GM19023 (cell line): Measurements from ENCODE around the gene MDP1.

Experiments used
- ATAC-seq: cut with Tn5 transposase; IDR thresholded peaks from one replicate; pipeline ENCODE4 v1.9.1; 2021; ENCODE audit warnings: mild to moderate bottlenecking, moderate library complexity; ENCODE audit not compliant: unreplicated experiment

Gene MDP1

DNA sequence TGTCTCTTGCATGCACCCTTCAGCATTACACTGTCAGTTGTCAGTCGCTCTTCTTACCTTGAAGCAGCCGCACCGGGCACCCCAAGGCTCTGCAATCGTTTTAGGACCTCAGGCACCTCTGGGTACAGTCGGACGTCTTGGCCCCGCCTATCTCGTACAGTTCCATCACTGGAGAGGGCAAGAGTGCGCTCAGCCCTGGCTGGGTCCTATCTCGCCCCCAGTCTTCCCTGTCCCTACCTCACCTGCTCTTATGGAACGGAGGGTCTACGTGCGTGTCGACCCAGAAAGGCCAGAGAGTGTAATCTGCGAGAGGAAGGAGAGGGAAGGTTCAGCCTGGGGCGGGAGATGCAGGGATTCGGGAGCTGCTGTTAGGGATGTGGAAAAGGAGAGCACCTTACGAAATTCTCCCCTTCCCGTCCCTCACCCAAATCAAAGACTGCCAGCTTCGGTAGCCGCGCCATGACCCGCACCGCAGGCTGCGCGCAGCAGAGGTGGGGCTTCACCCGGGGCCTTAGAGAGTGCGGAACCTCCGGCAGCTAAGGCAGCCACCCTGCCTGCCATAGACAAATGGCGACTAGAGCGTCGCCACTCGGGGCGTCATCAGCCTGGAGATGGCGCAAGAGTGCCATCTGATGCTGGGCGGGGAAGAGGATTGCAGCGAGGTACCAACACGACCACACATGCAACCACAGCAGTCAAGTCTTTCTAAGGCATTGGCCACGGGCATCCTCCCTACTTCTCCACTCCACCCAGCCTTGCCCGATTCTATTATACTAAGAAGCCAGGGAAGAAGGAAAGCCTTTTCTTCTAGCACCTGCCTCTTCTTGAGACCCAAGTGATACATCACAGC lies at the start of gene MDP1:
MDP1 (minus strand) TSS at position 572 of the 850 bp plus-strand sequence; CDS start at position 461, 111 bp downstream.
- ATAC-seq, result peak; percentile 72

DNA sequence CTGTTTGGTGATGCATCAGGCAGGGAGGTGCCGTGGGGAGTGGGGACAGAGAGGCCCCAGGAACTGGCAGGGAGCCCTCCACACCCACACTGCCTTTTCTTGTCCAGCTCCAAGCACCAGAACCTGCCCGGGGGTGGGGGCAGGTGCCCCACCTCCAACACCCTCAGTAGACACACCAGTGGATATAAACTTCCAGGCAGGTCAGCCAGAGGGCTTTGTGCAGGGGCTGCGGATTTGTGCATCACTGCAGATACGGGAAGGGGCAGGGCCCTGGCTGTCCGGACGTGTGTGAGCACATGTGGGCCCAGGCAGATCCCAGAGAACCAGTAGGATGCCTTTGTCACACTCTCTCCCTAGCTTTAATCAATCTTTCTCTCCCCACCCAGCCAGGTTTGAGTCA lies 48.4 kb upstream of the MDP1 start:
- no peak for ATAC-seq

DNA sequence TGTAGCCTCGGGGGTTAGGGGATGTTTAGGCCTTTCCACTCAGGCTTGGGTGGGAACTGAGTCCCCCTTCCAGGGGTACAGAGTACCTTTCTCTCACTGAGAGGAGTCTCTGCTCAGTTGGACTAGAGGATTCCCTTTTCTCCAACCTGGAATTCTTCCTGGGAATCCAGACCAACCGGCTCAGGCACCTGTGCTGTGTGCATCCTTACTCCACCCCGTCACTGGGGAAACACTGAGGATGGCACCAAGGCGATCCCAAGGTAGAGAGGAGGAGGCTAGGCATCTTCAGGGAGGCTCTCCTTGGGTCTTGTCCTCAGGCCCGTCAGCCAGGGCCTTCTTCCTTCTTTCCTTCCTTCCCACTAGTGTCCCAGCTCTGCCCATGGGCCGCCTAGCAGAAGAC lies 48.0 kb upstream of the MDP1 start:
- no peak for ATAC-seq

DNA sequence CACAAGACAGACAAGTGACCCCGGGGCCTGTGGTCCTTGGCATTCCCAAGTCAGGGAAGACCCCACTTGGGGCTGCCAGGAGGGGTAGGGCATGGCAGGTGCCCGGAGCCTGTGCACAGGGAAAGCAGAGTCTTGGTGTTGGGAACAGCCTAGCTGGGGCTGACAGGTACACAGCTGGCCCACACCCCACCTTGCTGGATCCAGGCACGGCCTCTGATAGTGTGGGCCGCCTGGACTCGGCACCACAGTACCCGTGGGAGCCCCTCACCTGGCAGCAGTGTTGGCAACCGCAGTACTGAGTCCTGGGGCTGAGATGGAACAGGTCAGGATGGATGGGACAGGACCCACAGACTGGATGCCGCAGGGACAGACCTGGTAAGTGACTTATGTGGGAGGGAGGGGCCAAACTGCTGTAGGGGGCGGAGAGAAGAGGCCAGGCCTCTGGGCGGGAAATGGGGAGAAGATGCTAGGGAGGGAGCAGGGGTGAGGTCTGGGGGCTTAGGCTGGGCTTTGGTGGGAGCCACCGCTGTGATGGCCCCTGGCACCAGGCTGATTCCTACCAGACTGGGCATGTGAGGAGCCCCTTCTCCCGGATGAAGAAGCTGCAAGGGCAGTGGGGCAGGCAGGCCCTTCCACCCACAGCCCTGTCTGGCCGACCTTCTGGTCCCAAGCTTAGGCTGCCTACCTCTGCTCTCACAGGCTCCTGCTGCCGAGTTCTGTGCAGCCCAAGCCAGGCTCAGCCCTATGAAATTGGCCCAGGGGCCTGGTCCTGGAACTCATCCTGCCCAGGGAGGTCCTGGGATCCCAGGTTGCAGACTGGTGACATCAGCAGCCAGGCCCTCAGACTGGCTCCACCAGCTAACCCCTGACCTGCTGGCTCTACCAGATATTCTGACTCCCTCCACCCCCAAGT lies 47.2 kb upstream of the MDP1 start, which contains the start of gene TGM1:
TGM1 (minus strand) TSS at position 357 of the 913 bp plus-strand sequence. CDS start 825 bp downstream, outside the sequence.
- ATAC-seq, result no peak

DNA sequence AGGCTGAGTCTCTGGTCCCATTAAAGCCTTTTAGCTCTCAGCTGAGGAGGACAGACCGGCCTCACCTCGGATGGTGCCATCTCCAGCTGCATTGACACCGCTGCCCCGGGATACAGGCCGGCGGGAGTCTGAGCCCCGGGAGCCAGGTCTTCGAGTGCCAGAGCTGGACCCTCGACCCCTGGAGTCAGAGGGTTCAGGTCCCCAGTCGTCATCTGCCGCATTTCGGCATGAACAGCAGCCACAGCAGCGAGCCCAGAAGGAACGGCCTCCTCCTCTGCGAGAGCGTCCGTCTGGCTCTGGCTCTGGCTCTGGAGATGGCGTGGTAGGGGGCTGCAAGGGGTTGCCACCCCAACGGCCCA lies 46.1 kb upstream of the MDP1 start:
- no peak for ATAC-seq

DNA sequence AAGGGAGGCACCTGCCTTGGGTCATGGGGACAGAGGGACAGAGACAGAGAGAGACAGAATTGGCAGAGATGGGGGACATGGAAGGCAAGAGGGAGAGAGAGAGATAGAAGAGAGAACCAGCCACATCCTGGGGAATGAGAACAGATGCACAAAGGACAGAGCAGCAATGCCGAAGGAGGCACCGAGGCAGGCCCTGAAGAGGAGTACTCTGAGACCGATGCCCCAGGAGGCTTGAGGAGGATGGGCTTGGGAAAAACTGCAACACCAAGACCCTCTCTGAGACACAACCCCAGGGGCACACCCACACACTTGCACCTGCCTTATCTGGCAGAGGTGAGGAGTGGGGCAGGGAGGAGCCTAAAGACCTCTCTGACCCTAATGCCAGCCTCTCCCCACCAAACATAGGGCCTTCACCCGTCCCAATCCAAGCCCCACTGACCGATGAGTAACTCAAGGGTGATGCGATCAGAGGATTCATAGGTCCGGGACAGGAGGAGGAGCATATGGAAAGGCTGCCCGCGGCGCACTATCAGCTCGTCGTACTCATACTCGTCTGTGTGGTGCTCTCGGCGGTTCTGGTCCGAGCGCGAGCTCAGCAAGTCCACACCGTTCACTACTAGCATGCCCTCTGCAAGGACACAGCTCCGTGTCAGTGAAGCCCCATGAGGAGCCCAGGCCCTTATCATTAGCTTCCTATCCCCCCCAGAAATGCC lies 45.5 kb upstream of the MDP1 start:
- ATAC-seq, result no peak

DNA sequence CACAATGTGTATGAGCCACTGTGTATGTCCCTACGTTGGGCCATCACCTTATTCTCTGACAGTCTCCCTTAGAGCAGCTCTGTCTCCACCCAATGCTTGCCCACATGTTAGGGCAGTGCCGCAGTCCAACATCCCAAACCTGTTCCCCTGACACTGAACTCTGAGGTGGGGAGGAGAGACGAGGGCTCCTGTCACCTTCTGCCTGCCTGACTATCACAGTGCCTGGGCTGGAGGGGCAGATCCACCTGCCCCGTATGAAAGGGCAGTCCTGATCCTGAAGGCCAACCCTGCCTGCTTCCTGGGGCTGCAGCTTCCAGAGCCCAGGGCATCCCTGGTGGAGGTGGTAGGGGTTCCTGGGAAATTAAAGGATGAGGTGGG lies 44.9 kb upstream of the MDP1 start:
- no peak for ATAC-seq

DNA sequence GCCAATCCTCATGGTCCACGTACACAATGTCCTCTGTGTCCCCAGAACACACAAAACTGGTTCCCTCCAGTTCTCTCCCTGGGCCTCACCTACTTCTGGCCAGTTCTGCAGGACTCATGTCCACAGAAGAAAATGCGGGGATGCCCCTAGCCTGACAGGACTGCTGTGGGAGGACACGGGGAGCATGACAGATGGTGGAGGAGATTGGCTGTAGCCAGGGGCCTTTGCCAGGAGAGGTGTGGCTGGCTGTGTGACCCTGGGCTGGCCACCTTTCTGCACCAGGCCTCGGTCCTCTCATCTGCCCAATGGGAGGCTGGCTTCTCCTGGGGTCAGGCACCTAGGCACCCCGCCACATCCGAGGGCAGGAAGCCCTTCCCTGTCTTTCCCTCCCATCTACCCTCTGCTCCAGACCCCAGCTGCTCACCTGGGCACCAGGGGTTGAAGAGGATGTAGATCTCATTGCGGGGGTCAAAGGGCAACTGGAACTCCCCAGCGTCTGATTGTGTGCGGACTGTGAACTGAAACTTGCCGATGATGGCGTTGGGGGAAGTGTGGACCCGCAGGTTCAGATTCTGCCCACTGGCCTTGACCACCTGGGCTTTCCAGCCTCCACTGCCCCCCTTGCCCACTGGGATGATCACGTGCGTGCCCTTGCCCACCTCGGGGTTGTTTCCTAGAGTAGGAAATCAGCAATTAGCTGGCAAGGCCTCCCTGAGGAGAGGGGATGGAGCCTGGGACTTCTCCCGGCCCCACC lies 44.3 kb upstream of the MDP1 start:
- no peak for ATAC-seq

DNA sequence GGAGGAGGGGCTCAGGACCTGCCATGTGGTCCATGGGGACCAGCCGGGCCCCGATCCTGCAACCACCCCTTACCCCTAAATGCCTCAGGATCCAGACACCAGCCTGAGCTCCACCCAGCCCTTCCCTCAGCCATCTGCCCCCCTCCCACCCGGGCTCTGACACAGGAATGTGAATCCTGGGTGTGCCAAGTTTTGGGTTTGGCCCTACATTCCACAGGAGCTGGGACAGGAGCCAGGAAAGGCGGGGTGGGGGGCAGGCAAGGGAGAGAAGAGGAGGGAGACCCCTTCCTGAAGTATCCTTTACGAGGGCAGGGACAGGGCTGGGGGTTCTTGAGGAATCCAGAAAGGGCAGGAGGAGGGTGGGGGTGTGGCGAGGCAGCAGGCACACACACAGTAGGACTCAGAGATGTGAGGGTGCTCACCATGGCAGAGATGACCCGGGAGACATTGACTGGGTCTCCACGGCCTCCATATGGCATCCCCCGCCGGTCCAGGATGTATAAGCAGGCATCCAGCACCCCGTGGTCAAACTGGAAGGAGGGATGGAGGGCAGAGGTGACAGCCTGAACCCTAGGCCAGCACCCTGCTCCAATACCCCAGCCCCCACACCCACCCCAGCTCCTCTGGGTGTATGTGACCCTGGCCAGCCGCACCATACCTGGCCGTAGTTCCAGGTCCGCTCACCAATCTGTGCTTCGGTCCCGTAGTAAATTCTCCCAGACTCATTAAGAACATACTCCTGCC lies 43.6 kb upstream of the MDP1 start:
- ATAC-seq, result no peak

DNA sequence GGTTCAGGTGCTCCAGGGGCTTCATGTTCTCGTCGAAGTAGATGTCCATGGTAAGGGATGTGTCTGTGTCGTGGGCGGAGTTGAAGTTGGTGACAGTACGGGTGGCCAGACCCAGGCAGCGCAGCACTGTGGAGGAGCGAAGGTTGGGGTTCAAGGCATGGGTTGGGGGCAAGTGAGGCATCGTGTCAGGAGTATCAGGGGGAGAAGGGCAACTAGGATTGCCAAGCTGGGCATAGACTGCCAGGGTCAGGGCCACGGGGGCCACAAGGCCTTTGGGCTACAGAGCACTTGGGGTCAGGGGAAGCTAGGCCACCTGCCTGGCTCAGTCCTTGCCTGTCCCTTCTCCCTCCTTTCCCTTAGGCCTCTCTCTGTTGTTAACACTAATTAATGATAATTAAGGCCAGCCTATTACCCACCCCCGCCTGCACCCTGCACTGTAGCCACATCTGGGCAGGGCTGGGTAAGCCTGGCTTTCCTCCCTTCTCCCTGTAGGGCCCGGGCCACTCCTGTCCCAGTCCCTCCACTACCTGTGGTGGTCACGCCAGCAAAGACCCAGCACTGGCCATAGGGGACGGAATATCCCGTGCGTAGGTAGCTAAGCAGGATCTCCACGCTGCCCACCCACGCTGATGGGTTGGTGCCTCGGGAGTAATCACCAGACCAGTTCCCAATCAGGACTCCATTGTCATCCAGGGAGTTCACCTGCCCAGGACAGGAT lies 42.8 kb upstream of the MDP1 start:
- ATAC-seq, result no peak

DNA sequence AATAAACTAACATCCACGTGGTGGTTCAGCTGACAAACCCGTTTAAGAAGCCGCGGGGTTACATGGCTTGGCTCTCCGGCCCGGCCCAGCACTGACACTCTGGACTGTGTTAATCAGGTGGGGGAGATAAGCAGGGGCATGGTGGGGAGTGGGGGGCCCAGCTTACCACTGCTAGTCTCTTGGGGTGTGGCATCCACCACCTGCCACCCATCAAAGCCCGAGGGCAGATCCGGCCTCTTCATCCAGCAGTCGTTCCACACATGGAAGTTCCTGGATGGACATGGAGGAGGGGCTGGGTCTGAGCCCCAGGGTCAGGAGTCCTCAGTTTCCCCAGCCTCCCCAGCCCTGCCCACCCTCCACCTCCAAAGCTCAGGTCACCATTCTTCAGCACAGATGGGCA lies 42.3 kb upstream of the MDP1 start:
- ATAC-seq, result no peak

DNA sequence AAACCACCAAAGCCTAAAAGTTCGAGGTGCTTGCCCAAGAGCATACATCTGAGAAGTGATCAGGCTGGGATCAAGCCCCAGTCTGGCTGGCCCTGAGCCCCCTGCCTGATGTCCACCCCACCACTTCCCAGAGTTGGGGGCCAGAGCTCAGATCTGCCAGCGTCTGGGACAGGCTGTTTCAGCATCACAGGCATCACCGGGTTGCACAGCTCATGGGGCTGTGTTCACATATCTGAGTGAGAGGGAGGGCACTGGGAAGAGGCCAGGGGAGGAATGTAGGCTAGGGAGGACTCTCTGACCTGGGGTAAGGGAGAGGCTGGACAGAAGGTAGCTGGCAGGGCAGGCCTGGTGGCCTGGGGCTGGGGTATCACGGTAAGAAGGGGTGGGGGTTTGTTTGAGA lies 41.1 kb upstream of the MDP1 start:
- ATAC-seq, result no peak

DNA sequence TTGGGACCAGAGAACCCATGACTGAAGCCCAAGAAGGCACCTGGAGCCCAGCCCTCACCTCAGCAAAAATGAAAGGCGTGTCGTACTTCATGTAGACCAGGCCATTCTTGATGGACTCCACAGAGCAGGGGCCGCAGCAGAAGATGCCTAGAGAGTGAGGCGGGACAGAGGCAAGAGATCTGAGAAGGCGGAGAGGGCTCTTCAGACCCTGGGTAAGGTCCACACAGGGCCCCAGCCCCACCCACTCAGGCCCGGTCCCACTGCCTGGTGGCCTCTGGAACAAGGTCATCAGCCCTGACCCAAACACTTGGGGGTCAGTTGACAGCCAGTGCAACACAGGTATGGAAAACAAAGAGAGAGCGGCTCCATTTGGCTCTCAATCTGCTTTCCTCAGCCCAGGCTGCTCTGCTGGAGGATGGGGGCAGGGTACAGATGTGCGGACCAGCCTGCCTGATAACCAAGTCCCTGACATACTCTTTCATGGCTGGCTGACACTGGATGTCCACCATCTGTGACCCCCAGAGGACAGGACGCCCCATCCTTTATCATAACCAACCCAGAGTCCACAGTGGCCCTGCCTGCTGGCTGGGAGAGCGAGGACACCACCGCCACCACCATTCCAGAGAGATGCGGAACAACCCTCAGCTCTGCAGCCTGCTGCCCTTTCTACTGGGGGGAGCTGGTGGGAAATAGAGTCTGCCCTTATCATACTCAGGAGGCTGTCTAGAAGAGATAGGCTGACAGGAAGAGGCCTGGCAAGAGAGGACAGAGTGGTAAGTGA lies 40.3 kb upstream of the MDP1 start:
- ATAC-seq, result no peak

DNA sequence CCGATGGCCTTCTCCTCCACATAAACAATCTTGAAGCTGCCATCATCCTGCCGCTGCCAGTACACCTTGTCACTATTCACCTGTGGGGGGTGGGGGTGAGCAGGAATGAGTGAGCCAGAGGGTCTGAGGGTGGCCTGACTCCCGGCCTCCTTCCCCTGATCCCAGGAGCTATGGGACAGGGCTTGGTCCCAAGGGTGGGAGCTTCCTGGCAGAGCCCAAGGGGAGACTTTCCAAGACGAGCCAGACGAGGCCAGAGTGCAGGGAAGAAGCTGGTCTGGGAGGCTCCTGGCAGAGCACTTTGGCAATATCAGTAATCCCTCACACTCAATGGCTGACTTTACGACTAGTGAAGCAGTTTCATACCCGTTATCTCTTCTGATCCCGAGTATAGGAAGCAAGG lies 39.6 kb upstream of the MDP1 start:
- ATAC-seq, result no peak

DNA sequence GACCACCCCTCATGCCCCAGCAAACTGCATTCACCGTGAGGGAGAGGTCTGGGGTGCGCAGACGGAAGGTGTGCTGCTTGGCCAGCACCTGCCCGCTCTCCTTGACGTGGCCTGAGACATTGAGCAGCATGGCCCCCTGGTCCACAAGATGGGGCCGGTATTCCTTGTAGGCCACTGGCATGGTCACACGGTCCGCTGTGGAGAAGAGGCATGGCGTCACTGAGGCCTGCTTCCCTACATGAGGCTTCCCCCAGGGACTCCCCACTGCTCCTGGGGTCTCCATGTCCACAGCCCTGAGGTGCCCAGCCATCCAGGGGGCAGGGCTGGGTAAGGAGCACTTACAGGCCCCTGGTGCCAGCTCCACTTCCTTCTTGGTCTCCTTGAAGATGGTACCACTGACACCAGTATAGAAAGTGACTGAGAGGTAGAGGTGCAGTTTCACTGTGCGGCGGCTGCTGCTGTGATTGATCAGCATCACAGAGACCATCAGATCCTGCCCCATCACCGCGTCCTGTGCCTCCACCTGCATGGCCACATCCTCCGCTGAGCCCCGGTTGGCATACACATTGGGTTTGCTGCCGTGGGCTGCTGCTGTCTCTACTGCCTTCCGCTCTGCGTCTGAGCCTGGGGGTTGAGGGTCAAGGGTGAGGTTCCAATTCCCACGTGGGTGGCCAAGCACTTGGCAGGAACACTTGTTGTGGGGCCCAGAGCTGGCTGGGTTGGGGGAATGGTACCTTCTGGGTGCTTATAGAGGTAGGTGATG lies 38.9 kb upstream of the MDP1 start:
- no peak for ATAC-seq

DNA sequence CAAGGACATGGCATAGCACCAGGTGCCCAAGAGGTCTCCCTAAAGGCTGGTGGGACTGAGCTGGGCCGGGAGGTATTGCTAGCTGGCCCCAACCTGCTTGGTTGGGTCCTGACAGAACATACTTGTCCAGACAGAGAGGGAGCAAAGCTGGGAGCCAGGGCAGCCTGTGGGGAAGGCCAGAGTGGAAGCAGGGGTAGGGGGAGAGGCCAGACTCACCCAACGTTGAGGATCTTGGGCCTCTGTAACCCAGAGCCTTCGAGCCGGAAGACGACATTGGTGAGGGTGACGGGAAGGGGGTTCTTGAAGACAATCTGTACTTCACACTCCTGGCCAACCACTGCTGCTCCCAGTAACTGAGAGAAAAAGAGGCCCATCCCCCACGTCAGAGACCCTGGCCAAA lies 38.1 kb upstream of the MDP1 start:
- ATAC-seq, result no peak

DNA sequence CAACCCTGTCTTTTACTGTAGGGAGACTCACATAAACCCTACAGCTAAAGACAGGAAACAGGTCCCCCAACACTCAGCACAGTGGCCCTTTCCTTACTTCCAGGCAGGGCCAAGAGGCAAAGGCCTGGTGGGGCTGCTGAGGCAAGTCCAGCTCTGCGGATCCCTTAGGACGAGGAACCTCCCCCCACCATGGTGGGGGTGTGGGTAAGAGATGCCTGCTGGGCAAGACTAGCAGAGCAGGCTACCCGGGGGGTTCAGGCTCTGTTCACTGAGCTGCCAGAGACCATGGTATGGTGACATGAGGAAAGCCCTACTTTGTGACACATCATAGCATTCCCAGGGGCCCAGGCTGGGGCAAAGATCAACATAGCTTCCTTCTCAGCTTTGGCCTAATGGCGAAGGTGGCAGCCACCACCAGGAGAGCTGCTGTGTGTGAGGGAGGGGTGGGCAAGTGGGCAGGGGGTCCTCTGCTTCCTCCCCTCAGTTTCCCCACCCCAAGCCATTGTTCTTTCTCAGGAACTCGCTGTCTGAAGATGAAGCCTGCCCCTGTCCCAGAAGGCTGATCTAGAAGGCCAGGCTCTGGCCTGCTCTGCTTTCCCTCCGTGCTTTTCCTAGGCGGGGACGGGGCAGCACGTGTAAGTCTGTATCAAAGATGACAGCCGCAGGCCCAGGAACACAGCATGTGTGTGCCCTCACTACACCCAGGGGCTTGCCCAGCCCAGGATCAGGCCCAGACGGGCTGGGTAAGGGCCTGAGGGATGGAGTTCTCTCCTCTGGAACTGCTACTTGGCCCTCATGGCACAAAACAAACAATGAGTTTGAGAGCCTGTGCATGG lies 36.6 kb upstream of the MDP1 start:
- ATAC-seq, result no peak
